ENCODE data around the gene CPLANE1.

- TF ChIP-seq SIN3A (IDR thresholded peaks at IDR 0.05; ENCODE audit: borderline replicate concordance, insufficient read depth, low read length) (no peak), REST (IDR thresholded peaks at IDR 0.05; ENCODE audit: insufficient read depth in 1 of 2, low read depth in 2 of 2, low read length in 2 of 2) (no peak), TAF1 (IDR thresholded peaks at IDR 0.05; ENCODE audit: borderline replicate concordance, insufficient read depth, low read length) (no peak), POLR2AphosphoS5 (IDR thresholded peaks at IDR 0.05; ENCODE audit: low read depth, low read length) (no peak)
Observed at GRCh38 chr5:37075399-37075950, 173.7 kb downstream of the CPLANE1 start.

All from PFSK-1 (cell line).